ENCODE measurements around the gene ZFHX2.
A peak's percentile ranks its signal among the peaks of the same experiment; 100 is the strongest.

Gene ZFHX2

GRCh38 chr14:23557521-23557920 lies 6.0 kb upstream of the ZFHX2 start:
- no peak for TF ChIP-seq CTCF (IDR thresholded peaks at IDR 0.05; ENCODE audit: low read depth, low read length)
- no peak for DNase-seq (ENCODE audit: extremely low read depth, low read depth)

GRCh38 chr14:23556700-23557440 lies 5.3 kb upstream of the ZFHX2 start:
- TF ChIP-seq CTCF (IDR thresholded peaks at IDR 0.05; ENCODE audit: low read depth, low read length), result no peak
- DNase-seq (ENCODE audit: extremely low read depth, low read depth), result no peak

- TF ChIP-seq CTCF (IDR thresholded peaks at IDR 0.05; ENCODE audit: low read depth, low read length), result no peak
- DNase-seq (ENCODE audit: extremely low read depth, low read depth), result peak; percentile 53
Measured at GRCh38 chr14:23555882-23556699, 4.5 kb upstream of the ZFHX2 start, which contains the start of gene THTPA. Gene THTPA (plus strand): TSS chr14:23556271. CDS start chr14:23556758, 487 bp downstream.

GRCh38 chr14:23555533-23555881 lies 3.9 kb upstream of the ZFHX2 start:
- TF ChIP-seq CTCF (IDR thresholded peaks at IDR 0.05; ENCODE audit: low read depth, low read length), result no peak
- DNase-seq (ENCODE audit: extremely low read depth, low read depth), result no peak

GRCh38 chr14:23550812-23551265 lies 726 bp downstream of the ZFHX2 start:
- TF ChIP-seq CTCF (IDR thresholded peaks at IDR 0.05; ENCODE audit: low read depth, low read length), result no peak
- no peak for DNase-seq (ENCODE audit: extremely low read depth, low read depth)

- DNase-seq (ENCODE audit: extremely low read depth, low read depth), result no peak
- no peak for TF ChIP-seq CTCF (IDR thresholded peaks at IDR 0.05; ENCODE audit: low read depth, low read length)
Measured at GRCh38 chr14:23550131-23550811, 1.3 kb downstream of the ZFHX2 start.

Data from AG09319 (cell line).